CD4-positive, alpha-beta T cell treated with Interleukin-6 at 100 ng/mL for 8 hours (primary cell): ENCODE measurements around the gene DNMT3A.

Experiments used
- DNase-seq: peaks from one replicate; pipeline ENCODE4 v3.0.0-alpha.2; 2020; ENCODE audit warnings: mixed read lengths, low spot score

Gene DNMT3A

GRCh38 chr2:25343187-25343825 lies 1.6 kb upstream of the DNMT3A start:
- no peak for DNase-seq

GRCh38 chr2:25342372-25343186 lies 854 bp upstream of the DNMT3A start:
- peak; percentile 72 for DNase-seq

GRCh38 chr2:25341011-25341727 lies 556 bp downstream of the DNMT3A start:
- no peak for DNase-seq

GRCh38 chr2:25340181-25340921 lies 1.4 kb downstream of the DNMT3A start:
- DNase-seq, result no peak

- DNase-seq, result no peak
Observed at GRCh38 chr2:25339791-25340180, 1.9 kb downstream of the DNMT3A start.

GRCh38 chr2:25339211-25339674 lies 2.5 kb downstream of the DNMT3A start:
- no peak for DNase-seq

- DNase-seq, result no peak
Observed at GRCh38 chr2:25338401-25338800, 3.3 kb downstream of the DNMT3A start.

- no peak for DNase-seq
Observed at GRCh38 chr2:25337891-25338290, 3.8 kb downstream of the DNMT3A start.

GRCh38 chr2:25337276-25337675 lies 4.4 kb downstream of the DNMT3A start:
- DNase-seq, result no peak

GRCh38 chr2:25336383-25336841 lies 5.3 kb downstream of the DNMT3A start:
- DNase-seq, result no peak

- no peak for DNase-seq
Observed at GRCh38 chr2:25335971-25336370, 5.8 kb downstream of the DNMT3A start.

- no peak for DNase-seq
Observed at GRCh38 chr2:25335204-25335603, 6.5 kb downstream of the DNMT3A start.

GRCh38 chr2:25334482-25334881 lies 7.2 kb downstream of the DNMT3A start:
- no peak for DNase-seq

GRCh38 chr2:25333981-25334380 lies 7.7 kb downstream of the DNMT3A start:
- peak; percentile 47 for DNase-seq

GRCh38 chr2:25332571-25332970 lies 9.2 kb downstream of the DNMT3A start:
- no peak for DNase-seq

- no peak for DNase-seq
Observed at GRCh38 chr2:25331686-25332365, 9.9 kb downstream of the DNMT3A start.

- no peak for DNase-seq
Observed at GRCh38 chr2:25330937-25331336, 10.8 kb downstream of the DNMT3A start.

GRCh38 chr2:25330273-25330672 lies 11.5 kb downstream of the DNMT3A start:
- DNase-seq, result no peak

GRCh38 chr2:25328152-25329085 lies 13.3 kb downstream of the DNMT3A start:
- DNase-seq, result no peak

- DNase-seq, result no peak
Observed at GRCh38 chr2:25326326-25327013, 15.3 kb downstream of the DNMT3A start.
